GM18861 (cell line): Measurements from ENCODE around the gene SH3PXD2A.

ENCODE experiments used
- ATAC-seq: cut with Tn5 transposase; IDR thresholded peaks from one replicate; pipeline ENCODE4 v1.9.1; 2021; ENCODE audit not compliant: unreplicated experiment

The SH3PXD2A gene

DNA sequence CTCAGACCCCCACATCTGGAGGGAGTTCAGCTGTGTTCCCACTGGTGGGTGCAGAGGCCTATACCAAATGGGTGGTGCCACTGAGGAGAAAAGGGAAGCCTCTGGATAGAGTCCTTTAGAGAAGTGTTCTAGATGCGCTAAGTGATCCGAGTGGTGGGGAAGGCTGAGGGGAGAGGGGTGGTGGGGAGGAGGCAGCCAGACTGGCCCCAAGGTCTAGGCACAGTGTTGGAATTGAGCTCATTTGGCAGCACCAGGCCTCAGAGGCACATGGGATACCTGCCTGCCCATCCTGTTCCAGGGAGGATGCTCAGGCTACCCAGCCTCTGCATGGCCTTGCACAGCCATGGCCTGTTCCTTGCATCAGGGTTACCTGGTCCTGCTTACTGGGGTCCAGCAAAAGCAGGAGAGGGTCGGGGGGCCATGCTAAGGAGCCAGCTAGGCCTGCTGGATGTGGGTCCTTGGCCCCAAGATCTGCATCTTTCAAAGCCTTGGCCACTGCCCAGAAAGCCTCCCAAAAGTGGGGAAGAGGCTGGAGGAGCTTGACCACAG, 262.3 kb downstream of the SH3PXD2A start:
- ATAC-seq, result no peak

DNA sequence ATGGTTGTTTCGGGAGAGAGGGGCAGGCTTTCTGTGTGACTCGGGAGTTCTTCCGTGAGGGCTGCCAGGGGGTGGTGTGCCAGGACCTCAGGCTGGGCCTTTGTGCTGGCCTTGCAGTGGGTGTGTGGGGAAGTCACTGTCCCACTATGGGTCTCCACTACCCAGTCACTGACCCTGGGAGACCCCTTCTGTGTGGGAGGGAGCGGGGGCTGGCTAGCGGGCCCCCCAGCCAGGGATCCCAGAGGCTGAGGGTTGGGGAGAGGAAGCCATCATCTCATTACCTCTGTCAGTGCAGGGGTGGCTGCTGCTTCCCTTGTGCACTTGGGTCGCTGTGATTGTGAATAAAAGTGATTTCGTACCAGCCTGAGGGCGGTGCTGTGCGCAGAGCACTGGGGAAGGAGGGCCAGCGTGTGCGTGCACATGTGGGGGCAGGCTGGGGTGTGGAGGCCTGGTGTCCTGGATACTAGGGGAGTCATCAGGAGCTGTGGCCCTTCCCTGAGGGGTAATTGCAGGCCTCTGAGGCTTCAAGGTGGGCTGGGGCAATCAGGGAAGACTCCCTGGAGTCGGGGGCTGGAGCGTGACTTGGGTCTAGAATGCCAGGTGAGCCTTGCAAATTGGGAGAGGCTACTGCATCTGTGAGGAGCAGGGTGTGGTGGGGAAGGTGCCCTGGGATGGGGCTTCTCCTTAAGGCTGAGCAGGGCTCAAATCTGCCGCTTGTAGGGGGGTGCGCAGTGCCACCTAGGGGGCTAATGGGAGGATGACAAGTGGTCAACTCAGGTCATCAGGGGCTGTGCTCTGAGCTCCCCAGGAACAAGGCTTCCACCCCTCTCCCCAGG, 263.0 kb downstream of the SH3PXD2A start:
- no peak for ATAC-seq

DNA sequence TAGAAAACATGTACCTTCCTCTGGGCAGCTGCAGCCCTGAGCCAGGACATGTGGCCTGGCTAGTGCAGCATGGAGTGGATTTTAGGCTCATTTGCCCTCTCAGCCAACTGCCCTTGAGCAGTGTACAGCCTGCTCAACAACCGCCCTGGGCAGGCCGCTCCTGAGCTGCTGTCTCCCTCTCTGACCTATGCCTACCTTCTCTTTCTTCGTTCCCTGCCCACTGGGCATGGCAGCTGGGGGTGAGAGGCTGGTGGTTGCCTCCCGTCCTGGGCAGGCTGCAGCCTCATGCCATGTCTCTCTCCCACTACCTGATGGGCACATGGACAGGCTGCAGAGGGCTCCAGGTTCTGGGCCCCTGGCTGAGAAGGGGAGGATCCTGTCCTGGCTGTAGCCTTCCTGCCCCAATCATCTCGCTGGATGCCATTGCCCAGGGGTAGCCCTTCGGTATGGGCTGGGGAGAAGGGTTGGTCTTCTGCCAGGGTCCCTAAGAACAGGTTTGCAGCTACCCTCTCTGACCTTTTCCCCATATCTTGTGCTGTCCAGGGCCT, 264.6 kb downstream of the SH3PXD2A start:
- no peak for ATAC-seq

DNA sequence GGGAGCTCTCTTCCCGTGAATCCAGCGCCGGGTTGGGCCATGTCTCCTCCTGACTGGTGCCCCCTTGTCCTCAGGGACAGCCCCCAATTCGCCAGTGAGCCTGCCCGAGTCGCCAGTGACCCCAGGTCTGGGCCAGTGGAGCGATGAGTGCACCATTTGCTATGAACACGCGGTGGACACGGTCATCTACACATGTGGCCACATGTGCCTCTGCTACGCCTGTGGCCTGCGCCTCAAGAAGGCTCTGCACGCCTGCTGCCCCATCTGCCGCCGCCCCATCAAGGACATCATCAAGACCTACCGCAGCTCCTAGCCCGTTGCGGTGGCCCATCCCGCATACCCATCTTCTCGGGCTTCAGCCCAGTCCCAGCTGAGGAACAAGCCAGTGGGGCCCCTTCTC, 265.3 kb downstream of the SH3PXD2A start:
- no peak for ATAC-seq

DNA sequence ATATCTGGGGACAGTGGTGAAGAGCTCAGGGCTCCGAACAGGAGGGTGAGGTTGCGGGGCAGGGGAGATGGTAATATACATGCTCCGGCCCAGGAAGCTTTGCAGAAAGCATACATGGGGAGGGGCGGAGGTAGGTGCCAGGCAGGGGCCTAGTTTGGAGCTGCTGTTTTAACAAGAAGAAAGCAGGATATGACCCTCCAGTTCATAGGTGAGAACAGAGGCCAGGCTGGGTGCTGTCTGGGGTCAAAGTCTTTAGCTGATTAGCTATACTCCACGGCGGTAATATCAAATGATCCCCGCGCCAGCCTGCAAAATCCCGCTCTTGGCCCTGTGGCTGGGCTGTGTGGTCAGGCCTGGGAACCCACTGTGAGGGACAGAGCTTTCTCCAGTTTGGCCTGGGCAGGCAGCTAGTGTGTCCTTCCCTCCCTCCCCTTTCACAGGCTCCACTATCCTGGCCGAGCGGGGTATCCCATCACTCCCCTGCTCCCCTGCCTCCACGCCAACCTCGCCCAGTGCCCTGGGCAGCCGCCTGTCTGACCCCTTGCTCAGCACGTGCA, 266.2 kb downstream of the SH3PXD2A start:
- ATAC-seq, result no peak

DNA sequence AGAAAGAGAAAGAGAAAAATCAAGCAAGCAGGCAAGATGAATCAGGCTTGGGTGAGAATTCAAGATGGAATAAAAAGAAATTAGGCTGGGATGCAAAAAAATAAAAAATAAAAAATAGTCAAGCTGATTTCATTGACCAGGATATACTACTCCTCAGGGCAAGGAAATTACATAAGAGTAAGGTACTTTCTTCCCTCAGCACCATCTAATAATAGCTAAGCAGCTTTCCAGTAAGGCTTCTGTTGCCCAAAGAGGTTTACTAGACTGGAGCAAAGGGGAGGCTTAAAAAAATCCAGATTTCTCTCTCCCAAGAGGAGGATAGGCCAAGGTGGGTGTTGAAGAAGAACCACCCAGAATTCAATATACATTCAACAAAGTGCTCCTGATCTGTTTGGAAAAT, 268.3 kb downstream of the SH3PXD2A start:
- ATAC-seq, result no peak

DNA sequence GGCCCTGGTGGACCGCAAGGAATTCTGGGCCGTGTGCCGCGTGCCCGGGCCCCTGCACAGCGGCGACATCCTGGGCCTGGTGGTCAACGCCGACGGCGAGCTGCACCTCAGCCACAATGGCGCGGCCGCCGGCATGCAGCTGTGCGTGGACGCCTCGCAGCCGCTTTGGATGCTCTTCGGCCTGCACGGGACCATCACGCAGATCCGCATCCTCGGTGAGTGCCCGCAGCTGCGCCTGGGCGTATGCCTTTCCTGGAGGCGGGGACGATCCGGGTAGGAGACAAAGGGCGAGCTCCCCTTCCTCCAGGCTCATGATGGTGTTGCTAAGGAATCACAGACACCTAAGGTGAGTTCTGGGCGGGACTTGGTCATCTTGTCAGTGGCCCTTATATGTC, 270.4 kb downstream of the SH3PXD2A start:
- ATAC-seq, result no peak

DNA sequence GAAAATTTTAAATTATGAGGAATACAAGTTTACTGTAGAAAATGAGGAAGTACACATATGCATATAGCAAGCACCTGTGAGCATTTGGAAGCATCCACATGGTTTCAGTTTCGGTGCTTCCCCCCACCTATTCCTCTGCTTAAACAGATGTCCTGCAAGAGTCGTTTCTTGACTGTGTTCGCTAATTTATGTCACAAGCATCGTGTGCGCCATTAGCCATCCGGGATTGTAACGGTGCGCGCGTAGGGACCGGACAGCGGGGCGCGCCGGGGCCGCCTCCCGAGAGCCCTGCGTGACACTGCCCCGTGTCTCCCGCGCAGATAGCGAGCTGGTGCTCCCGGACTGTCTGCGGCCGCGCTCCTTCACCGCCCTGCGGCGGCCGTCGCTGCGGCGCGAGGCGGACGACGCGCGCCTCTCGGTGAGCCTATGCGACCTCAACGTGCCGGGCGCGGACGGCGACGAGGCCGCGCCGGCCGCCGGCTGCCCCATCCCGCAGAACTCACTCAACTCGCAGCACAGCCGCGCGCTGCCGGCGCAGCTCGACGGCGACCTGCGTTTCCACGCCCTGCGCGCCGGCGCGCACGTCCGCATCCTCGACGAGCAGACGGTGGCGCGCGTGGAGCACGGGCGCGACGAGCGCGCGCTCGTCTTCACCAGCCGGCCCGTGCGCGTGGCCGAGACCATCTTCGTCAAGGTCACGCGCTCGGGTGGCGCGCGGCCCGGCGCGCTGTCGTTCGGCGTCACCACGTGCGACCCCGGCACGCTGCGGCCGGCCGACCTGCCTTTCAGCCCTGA, 271.0 kb downstream of the SH3PXD2A start:
- ATAC-seq, result no peak

DNA sequence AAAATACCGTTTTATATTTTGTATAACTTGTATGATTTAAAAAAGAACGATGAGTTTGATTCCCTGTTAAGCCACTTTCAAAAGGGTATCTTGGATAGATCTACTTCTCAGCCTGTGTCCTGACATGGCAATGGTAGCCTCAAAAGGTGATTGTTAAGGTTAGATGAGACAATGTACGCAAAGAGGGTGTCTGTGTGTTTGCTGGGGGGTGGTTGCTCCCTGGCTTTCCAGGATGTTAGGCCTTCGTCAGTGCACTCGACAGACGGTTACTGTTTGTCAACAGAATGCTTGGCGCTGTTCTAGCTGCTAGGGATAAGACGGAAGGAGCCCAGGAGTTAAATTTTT, 271.5 kb downstream of the SH3PXD2A start:
- no peak for ATAC-seq

DNA sequence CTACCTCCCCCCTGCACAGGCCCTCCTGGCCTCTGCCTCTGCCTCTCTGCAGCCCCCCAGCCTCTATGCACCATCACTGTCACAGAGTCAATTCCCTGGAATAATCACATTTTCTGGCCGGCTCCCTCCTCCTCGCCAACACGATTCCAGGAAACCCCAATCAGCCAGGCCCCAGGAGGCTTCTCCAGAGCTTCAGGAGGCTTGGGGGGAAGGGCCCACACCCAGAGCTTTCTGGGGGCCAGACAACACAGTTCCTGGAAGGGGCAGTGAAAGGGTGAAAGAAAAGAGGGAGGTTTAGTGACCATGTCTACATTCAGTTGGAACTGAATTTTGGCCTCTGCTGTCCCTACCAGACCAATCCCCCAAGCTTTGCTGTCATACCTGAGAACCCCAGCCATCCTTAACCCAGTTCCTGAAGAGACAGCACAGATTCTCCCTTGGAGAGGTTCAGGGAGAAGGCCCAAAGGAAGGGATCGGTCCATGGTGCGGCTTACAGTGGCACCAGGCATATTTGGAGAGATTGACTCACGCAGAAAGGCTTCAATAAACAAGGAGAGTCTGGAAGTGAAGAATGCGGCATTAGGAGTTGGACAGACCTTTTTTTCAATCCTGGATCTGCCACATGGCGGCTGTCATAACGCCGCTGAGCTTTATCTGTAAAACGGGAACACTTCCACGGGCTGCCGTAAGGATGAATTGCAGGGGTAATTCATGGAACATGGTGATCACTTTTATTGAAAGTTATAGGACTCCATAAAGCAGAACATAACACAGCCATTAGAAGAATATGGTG, 272.8 kb downstream of the SH3PXD2A start:
- ATAC-seq, result no peak

DNA sequence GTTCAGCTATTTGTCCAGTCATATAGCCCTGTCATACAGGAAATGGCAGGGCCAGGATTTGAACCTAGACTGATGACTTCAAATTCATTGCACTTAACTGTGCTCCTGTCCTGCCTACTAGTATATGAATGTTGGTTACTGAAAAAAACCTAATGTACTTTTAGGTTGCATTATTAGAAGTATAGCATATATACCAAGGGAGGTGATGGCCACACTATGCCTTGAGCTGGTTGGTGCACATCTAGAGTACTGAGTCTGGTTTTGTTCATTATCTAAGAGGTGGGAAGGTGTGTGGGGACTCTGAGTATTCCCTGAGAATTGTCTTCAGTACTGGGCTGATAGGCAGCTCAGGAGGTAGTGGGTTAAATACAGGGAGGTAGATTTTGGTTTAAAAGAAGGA, 273.9 kb downstream of the SH3PXD2A start:
- ATAC-seq, result no peak

DNA sequence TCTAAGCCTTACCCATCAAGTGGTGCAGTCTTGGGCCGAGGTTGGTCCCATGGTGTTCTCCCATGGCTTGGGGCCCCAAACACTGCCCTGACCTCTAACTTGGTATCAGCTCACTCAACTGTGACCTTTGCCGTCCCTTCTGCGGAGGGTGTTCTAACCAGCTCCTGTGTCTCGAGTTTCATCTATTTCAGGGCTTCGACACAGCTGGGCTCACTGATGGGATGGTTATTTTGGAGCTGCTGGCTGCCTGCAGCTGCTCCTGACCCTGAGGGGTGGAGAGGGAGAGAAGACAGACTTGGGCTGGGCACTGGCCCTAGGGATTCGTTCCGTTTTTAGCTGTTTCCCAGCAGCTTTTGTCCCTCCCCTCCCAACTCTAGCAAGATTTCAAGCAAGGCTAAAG, 274.9 kb downstream of the SH3PXD2A start:
- ATAC-seq, result no peak

DNA sequence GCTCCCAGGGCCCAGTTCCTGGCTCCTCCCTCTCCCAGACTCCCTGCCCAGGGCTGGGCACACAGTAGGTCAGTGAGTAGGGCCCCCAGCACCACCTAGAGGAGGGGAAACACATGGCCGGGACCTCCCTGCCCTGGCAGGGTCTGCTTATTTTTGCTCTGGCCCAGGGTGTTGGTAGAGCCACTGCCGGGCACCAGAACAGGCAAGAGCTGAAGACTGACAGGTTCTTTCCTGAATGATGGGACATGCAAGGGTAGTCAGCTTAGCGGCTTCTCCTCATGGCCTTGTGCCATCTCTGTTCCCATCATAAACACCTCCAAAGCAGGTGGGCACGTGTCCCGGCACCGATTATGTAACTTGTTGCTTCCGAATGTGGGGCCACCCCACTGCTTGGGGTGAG, 275.4 kb downstream of the SH3PXD2A start:
- no peak for ATAC-seq

DNA sequence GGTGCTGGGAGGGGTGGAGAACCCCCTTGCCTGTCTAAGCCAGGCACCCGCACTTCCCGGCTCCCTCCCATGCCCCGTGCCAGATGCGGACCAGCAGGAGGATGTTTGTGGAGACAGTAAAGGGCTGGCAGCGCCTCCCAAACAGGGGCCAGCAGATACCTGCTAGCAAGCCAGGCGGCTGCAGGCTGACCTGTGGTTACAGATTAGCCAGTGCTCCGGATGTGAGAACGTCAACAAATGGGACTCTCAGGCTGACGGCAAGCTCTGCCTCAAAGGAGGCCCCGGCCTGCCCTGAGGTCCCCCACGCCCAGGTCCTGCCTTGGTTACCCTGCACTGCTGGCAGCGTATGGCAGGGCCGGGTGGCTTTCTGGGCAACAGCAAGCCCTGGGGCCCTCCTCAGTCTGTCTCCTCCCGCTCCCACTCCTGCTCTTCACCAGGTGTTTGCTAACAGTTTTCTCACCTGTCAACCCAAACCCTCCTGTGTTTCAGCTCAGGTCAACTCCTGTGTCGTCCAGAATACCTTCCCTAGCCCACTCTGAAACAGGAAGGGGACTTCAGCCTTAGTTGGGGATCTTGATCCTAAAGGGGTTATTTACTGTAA, 276.5 kb downstream of the SH3PXD2A start:
- ATAC-seq, result peak; percentile 78

DNA sequence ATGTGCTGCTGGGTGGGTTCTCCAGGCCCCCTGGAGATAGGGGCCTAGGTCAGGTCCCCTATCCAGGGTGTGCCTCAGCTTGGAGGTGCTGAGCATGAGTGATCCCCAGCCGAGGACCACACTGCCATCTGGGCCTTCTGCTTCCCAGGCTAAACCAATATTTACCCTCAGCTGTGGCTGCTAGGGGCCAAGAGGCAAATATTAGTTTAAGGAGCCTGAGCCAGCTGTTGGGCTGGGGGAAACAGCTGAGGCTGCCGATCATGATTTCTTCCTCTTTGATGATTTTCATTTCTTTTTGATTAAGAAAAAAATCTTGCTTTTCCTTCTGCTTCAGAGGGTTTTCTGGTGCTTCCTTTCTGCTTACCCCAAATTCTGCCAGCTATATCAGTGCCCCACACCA, 278.5 kb downstream of the SH3PXD2A start:
- no peak for ATAC-seq

DNA sequence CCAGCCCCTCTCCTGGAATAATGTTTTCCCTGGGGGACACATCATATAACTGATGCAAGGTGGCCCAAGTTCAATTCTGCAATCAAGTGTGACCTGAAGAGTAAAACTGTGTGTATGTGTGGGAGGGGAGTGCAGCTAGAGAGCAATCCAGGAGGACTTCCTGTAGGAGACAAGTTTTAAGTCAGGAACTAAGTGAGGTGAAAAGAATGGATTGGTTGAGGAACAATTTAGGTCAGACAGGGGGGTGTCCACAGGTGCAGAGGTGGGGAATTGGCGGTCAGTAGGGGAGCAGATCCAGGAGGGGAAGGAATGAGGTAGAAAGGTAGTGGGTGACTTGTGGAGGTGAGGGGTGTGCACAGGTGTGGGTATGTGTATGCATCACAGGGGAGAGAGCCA, 279.3 kb downstream of the SH3PXD2A start:
- no peak for ATAC-seq

DNA sequence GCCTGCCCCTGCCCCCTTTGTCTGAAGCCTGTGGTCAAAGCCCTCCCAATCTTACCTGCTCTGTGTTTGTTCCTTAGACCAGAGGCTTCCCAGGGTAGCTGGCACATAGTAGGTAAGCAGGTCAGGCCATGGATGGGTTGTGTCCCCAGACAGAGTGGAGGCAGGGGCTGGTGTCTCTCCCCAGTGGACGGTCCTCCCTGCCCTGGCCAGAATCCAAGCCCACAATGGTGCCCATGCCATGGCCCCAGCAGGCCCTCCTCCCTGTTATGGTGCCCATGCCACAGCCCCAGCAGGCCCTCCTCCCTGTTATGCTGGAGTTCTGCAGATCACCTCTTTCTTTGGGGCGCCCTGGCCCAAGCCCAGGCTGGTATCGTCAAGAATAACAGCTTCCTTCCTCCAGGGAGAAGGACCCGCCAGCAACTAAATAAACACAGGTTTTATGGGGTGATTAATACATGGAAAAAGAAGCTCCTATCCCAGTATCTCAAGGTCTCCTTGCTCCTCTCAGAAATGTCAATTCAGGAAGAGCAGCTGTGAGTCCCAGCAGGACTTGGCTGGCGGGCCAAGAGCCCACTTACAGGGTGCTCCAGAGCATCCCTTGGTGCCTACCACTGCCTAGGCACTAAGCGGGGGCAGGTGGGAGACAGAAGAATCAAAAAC, 279.8 kb downstream of the SH3PXD2A start:
- no peak for ATAC-seq

DNA sequence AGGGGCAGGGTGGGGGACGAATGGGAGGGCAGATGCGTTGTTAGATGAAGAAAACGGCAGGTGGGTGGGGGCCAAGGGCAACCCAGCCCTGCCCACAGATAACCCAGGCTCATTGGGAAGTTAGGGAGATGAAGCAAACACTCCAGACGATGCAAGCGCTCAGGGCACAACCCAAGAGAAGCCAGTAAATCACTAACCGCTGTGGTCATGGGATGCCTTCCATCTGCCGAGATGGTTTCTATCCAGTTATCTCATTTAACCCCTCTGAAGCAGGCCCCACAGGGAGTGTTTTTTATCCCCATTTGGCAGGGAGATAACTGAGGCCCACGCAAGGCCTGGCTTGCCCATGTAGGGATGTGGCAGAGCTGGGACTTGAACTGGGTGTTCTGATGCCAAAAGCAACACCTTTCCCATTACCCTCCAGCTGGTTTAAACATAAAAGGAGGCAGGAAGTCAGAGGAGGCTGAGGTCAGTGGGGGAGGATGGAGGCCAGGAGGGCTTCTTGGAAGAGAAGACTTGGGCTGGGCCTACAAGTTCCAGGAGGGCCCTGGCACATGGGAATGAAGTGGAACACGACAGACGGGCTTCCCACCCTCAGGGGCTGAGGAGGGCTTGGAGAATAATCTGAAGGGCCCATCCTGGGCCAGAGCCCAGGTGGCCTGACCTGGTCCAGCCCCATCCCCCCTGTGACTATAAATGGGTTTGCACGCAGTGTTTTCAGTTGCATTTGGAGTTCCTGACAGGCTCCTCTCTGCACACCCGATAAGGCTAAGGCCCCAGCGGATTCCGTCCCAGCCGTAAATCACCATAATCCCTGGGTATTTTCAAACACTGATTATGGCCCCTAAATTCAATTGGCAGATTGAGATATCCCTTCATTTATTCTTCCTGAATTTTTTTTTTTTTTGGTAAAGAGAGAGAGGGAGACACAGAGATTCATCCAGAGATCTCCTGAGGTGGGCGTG, 281.0 kb downstream of the SH3PXD2A start:
- no peak for ATAC-seq

DNA sequence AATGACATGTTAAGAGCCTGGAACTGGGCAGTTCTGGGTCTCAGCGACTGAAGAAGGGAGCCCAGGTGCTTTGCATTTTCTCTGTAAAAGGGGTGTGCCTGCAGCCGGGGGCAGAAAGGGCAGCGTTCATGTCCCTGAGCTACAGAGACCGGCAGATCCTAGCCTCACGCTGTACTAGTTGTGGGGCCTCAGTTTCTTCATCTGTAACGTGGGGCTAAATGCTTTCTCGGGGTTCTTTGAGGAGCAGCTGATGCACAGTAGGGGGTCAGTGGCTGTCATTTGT, 282.2 kb downstream of the SH3PXD2A start:
- no peak for ATAC-seq
